DMS53 treated with DMSO at 0.1 percent for 48 hours (cell line): ENCODE results near the gene FMNL1.
A peak's percentile ranks its signal among the peaks of the same experiment; 100 is the strongest.
"Not testable (repeated sequence)": the region's sequence is repeated elsewhere in the genome, so short reads cannot be mapped to it uniquely, and the experiment has no call there.

Experiments used
- DNase-seq: peaks from one replicate; lab custom pipeline; 2025; ENCODE audit not compliant: unreplicated experiment; lab: John Stamatoyannopoulos, UW

FMNL1 gene

DNA sequence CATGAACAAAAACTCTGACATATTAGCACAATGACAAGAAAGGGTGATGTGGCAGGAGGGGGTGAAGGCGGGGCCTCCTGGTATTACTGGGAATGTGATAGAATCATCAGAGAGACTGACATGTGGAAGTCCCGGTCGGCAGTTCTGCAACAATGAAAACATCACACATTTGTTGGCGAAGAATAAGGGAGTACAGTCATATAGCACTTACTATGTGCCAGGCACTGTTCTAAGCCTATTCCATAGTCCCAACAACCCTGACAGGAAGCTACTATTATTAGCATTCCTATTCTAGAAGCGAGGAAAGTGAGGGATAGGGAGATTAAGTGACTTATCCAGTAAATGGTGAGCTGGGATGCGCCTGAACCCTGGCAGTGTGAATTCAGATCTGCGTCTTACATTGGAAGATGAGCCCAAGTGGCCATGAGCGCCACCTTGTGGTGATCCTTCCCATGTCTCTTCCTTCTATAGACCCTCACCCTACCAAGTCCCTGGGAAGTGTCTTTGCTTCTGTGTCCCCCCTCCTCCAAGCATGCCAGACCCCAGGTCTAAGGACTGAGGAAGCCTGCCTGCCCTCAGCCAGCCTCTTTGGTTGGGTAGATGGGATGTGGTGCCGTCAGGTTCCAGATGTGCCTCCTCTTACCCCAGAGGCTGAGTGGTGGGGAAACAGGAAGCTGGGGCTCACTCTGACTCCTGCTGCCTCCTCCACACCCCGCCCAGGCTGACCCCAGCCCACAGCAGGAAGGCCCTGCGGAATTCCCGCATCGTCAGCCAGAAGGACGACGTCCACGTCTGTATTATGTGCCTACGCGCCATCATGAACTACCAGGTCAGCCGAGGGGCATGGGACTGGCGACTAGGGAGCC is 14.0 kb downstream of the FMNL1 start:
- peak; percentile 56 for DNase-seq

DNA sequence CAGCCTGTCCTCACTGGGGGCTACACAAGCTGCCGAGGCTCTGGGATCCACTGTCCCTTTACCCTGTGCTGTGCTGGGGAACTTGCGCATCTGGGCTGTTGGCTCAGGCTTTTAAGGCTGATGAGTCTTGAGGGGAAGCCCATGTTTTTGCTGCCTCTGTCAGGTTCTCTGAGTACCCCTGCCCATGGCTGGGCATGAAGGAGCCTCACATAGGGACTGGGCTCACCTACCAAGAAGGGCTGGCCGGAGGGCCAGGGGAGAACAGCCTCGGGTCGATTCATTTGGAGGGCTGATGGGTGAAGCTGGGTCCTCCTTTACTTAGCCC is 14.6 kb downstream of the FMNL1 start:
- DNase-seq: no peak

DNA sequence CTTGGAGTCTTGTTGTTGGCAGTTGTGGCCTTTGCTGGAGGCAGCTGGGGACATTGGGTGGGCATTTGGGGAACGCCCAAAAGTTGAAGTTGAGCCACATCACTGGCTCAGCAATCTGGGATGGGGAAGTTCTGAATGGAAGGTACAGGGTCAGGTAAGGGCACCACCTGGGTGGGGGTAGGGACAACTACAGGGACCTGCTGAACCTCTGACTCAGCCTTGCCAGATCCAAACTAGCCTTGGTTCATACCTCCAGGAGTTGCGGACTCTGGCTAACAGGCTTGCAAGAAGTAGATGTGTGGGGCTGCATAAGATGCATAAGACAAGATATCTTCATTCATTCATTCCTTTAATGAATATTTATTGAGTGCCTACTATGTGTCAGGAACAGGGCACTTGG is 16.0 kb downstream of the FMNL1 start:
- DNase-seq: no peak

DNA sequence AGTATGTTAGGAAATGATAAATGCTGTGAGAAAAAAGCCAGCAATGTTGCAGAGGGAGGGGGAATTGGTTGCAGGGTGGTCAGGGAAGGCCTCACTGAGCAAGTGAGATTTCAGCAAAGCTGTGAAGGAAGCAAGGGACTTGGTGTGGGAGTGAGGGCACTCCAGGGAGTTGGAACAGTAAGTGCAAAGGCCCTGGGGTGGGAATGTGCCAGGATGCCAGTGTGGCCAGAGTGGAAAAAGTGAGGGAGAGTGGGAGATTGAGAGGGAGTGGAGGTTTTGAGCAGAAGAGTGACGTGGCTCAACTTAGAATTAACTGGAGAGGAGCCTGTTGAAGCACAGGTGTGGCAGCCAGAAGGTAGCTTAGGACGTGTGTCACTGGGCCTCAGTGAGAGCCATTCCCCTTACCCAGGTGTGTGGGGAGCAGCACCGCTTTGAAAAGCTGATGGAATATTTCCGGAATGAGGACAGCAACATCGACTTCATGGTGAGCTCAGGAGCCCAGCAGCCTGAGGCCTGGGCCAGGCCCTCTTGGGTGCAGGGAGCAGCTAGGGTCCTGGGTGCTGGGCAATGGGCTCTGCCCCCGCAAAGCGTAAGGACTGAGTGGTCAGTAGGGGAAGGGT is 16.6 kb downstream of the FMNL1 start:
- no peak for DNase-seq

DNA sequence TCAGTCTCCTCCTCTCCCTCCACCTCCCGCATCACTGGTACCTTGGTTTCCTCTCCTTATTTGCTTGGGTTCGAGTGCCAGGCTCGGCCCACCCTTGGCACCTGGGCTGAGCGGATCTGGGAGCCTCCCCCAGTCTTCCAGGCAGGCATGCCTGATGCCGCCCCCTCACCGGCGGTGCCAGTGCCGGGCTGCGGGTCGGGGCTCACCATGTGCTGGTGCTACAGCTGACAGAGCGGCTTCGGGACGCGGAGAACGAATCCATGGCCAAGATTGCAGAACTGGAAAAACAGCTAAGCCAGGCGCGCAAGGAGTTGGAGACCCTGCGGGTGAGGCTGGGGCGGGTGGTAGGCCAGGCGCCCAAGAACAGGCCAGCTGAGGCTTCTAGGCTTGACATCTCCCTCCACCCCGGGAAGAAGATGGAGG is 19.2 kb downstream of the FMNL1 start:
- DNase-seq: no peak

DNA sequence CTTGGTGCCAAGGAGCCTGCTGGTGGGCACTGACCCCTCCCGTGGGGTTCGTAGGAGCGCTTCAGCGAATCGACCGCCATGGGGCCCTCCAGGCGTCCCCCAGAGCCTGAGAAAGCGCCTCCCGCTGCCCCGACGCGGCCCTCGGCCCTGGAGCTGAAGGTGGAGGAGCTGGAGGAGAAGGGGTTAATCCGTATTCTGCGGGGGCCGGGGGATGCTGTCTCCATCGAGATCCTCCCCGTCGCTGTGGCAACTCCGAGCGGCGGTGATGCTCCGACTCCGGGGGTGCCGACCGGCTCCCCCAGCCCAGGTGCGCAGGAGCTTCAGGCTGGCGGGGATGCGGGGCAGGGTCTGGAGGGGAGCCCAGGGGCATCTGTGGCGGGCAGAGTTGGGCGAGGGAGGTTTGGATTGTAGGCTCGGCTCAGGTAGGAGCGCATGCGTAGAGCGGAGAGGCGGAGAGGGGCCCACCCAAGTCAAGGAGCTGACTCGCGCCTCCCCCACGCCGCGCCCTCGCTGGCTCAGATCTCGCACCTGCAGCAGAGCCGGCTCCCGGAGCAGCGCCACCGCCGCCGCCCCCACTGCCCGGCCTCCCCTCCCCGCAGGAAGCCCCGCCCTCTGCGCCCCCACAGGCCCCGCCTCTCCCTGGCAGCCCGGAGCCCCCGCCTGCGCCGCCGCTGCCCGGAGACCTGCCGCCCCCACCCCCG is 19.8 kb downstream of the FMNL1 start:
- DNase-seq: no peak

DNA sequence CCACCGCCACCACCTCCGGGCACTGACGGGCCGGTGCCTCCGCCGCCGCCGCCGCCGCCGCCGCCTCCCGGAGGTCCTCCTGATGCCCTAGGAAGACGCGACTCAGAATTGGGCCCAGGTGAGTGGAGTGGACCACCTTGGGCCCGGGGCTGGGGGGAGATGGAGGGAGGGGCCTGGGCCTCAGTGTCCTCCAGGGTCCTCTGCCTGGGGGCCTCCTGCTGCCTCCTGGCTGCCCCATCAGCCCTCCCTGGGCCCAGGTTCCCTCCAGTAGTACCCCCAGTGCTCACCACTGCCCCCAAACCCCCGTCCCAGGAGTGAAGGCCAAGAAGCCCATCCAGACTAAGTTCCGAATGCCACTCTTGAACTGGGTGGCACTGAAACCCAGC is 20.3 kb downstream of the FMNL1 start:
- DNase-seq: no peak

DNA sequence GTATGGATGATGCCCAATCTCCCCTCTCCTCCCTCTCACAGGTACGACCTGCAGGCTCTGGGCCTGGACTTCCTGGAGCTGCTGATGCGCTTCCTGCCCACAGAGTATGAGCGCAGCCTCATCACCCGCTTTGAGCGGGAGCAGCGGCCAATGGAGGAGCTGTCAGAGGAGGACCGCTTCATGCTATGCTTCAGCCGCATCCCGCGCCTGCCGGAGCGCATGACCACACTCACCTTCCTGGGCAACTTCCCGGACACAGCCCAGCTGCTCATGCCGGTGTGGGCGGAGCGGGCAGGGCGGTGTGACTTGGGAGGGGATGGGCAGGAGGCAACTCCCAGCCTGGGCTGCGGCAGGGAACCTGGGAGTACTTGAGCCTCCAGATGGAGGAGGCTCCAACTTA is 22.1 kb downstream of the FMNL1 start:
- DNase-seq: peak; percentile 66

DNA sequence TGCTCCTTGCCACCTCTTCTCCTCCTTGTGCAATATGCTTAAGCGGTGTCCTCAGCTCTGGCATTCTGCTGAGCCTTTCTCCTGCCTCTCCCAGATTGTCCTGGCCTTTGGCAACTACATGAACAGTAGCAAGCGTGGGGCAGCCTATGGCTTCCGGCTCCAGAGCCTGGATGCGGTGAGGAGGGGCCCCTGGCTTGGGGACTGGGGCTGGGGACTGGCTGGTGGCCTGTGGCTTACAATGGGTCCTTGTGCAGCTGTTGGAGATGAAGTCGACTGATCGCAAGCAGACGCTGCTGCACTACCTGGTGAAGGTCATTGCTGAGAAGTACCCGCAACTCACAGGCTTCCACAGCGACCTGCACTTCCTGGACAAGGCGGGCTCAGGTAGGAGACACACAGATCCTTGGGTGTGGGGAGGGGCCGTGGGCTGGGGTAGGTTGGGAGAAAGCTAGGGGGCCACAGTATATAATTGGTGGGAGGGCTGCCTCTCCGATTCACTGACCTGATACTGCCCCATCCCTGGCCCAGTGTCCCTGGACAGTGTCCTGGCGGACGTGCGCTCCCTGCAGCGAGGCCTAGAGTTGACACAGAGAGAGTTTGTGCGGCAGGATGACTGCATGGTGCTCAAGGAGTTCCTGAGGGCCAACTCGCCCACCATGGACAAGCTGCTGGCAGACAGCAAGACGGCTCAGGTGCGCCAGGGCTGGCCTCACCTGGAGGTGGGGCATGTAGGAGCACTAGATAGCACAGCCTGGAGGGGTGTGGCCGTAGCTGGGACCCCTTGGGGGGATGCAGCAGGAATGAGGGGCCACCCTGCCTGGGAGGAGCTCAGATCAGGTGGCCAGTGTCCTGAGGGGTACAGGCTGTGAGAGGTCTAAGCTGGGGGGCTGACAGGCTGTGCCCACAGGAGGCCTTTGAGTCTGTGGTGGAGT is 23.3 kb downstream of the FMNL1 start:
- DNase-seq: no peak

DNA sequence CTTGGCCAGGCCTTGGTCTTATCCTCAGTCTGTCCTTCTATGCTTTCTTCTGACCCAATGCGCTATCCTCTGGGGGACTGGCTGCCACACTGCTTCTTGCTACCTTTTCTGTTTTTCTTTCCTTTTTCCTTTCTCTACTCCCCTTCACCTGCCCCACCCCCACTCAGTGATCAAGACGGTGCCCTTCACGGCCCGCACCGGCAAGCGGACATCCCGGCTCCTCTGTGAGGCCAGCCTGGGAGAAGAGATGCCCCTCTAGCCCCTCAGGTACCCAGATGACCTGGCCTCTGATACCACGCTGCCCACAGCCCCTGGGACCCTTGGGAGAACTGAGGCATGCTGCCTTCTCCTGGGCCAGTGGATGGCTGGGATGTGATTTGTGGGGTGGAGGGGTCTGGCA is 24.7 kb downstream of the FMNL1 start:
- DNase-seq: no peak

DNA sequence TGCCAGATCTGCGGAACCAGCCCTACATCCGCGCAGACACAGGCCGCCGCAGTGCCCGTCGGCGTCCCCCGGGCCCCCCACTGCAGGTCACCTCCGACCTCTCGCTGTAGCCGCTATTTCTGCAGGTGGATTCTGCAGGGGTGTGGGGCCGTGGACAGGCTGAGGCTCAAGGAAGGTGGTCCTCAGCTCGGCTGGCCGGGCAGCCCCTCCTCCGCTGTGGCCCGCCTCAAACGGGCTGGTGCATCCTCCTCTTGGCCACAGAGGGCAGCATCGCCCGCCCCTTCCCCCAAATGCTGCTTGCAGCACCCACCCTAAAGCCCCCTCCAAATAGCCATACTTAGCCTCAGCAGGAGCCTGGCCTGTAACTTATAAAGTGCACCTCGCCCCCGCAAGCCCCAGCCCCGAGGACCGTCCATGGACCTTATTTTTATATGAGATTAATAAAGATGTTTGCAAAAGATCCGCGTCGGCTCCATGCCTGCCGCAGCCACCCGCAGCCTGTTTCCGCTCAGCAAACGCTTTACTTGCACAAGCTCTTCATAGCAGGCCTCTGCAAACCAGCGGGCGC is 25.3 kb downstream of the FMNL1 start:
- no peak for DNase-seq

DNA sequence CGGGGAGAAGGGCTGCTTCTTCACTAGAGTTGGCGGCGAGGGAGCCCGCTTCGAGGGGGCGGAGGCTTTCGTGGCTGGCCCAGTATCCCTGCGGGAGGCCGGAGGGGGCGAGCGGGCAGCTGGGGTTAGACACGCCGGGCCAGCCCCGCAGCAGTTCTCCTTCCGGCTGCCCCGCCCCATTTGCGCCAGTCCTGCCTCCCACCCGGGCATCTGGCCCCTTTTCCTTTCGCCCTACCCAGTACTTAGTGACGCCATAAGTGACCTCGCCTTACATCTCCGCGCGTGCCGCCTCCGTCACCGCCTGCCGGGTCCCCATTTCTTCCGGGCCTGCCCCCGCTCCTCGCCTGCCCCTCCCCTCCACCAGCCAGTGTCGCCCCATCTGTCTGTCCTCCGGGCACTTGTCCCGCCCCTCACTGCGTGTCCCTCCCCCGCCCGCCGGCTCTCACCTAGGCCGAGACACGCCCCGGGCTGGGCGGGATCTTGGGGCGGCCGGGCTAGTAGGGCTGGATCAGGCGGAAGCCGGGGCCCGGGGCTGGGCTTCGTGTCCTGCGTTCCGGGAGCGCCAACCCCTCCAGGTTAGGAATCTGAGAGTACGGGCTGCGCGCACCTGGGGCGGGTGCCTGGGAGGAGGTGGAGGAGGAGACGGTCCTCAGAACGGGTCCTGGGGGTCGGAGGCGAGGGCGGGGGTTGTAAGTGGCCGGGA is 25.9 kb downstream of the FMNL1 start:
- DNase-seq: peak; percentile 100

DNA sequence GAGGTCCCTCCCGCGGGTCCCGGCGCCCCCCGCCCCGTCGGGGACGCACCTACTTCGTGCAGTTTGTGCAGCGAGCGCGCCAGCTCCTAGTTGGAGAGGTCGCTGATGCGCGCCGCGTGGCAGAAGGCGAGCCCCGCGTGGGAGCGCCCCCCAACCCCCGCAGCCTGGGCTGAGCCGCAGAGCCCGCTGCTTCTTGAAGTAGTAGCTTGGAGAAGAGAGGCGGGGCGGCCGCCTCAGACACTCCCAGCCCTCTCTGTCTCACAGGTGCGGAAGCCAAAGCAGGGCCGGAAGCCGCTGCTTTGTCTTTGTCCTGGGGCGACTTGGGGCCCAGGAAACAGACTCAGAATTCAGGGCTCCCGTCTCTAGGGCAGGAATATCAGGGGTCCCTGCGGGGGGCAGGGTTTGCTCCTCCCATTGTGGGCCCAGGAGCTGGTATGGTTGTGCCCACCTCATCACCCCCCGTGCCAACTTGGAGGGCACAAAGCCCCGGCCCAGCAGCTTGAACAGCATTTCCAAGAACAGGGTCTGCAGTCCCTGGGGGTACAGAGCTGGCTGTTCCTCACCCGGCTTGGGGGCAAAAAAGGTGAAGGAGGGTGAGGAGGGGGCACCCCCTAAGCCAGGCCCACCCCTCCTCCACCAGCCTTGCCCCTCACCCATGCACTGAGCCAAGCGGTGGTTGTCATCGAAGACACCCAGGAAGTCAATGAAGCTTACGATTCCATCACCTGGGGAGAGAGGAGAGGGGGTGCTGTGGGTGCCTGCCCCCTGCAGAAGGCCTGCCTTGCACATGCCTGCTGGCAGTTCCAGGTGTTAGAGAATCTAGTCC is 26.7 kb downstream of the FMNL1 start:
- peak; percentile 64 for DNase-seq

DNA sequence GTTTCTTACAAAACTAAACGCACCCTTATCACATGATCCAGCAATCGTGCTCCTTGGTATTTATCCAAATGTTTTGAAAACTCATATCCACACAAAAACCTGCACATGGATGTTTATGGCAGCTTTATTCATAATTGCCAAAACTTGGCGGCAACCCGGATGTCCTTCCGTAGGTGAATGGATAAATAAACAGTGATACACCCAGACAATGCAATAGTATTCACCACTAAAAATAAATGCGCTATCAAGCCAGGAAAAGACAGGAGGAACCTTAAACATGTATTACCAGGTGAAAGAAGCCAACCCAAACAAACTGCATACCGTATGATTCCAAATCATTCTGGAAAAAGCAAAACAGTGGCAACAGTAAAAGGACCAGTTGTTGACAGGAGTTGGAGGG is 30.2 kb downstream of the FMNL1 start:
- no peak for DNase-seq

DNA sequence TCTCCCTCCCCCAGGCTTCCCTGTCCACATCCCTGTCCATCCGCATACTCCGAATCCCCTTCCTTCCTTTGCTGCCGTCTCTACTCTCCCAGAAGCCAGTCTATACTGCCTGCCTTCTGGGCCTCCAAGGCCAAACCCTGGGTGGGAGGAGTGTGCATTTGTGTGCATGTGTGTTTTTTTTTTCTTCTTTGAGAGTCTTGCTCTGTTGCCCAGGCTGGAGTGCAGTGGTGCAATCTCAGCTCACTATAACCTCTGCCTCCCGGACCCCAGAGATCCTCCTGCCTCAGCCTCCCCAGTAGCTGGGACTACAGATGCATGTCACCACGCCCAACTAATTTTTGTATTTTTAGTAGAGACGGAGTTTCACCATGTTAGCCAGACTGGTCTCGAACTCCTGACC is 31.6 kb downstream of the FMNL1 start:
- DNase-seq: not testable (repeated sequence)

DNA sequence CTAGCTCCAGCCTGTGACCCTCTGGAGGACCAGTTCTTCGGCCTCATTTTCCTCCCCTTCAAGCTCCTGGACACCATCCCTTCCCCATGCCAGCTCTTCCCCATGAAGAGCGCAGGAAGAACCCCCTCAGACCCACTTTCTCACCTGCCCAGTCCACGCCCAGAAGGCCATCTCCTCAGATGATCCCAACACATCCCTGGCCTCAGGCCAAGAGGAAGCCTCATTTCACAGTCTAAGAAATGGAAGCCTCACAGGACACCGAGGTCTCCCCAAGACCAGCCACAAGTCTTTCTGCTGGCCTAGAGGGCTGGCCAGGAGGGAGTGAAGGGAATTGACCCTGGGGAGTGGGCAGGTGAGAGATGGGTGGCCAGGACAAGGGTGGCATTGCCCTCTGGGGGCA is 32.2 kb downstream of the FMNL1 start:
- no peak for DNase-seq

DNA sequence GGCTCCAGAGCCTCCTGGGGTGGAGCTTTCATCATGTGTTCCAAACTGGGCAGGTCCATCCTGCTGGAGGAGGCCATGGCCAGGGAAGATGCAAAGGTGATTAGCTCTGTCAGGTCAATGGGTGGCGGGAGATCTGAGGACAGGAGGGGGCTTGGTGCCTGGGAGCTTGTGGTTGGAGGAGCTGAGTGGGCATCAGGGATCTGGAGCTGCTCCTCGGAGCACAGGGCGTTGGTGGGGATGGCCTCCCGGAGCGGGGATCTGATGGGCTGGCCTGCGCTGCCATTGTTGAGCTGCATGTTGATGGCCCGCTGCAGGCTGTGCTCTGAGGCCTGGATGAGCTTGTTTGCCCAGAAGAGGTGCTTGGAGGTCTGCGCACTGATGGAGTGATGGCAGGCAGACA is 33.7 kb downstream of the FMNL1 start:
- DNase-seq: no peak

DNA sequence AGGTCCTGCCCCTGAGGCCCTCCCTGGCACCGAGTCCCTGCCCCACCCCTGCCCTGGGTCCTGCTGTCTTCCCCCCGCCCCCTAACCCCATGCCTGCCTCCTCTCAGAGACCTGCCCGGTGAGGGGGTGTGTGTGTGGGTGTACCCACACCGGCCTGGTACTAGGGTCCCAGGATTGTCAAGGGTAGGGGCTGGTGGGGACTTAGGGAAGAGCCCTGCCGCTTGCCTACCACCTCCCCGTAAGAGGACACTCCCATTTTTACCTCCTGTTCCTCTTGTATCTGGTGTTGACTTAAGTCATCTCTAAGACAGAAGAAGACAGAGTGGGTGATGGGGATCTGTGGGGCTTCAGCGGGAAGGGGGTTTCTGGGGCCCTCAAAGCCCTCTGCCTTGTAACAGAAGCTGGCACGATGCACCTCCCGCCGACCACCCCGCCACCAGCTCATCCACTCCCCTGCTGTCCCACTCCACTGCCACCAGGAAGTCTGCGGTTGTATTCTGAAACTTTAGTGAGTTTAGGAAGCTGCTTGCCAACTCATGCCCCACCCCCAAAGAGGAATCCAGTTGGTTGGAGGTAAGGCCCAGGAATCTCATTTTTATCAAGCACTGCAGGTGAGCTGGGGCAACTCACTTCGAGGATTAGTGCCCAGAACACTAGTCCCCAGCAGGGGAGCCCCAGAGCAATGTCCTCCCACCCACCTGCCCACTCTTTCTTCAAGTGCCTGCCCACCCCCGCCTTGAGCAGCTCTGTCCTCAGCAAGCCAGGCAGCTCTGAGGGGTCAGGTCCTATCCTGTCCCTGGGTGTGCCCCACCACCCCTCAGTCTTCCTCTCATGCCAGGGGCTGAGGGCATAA is 34.7 kb downstream of the FMNL1 start:
- DNase-seq: no peak
